HPDE6-E6E7 (cell line): ENCODE measurements around the gene DDR1.
"Not testable (repeated sequence)": the region's sequence is repeated elsewhere in the genome, so short reads cannot be mapped to it uniquely, and the experiment has no call there.

Experiments
- DNase-seq: peaks from one replicate; pipeline ENCODE4 v3.0.0; 2011; ENCODE audit warnings: missing footprints; ENCODE audit errors: extremely low spot score

Gene DDR1

DNA sequence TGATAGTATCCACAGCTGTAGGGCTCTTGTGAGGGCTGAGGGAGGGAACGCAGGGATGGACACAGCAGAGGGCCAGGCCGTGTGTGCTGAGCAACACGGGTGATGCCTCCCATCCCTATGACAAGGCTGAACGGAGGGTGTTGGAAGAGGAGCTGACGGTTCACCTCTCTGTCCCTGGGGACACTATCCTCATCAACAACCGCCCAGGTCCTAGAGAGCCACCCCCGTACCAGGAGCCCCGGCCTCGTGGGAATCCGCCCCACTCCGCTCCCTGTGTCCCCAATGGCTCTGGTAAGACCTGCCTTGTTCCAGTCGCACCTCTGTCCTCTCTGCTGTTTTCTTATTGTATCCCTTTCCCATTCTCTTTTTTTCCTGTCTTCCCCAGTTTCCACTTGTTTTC, 10.1 kb downstream of the DDR1 start:
- no peak for DNase-seq

DNA sequence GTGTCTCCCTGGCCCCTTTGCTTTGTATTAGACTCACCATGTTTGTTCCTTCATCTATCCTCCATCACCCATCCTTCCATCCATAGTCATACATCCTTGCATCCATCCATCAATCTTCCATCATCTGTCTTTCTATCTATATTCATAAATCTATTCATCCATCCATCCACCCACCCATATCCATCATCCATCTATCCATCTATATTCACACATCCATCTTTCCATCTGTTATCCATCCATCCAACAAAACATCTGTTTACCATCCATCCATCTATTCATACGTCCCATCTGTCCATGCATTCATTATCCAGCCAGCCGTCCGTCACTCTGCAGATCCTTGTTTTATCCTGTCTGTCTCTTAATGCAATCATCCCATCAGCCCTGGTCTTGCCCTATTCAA, 10.6 kb downstream of the DDR1 start:
- DNase-seq, result no peak

GRCh38 chr6:30895343-30895742, 11.0 kb downstream of the DDR1 start:
- no peak for DNase-seq

GRCh38 chr6:30896541-30896940, 12.2 kb downstream of the DDR1 start:
- no peak for DNase-seq

DNA sequence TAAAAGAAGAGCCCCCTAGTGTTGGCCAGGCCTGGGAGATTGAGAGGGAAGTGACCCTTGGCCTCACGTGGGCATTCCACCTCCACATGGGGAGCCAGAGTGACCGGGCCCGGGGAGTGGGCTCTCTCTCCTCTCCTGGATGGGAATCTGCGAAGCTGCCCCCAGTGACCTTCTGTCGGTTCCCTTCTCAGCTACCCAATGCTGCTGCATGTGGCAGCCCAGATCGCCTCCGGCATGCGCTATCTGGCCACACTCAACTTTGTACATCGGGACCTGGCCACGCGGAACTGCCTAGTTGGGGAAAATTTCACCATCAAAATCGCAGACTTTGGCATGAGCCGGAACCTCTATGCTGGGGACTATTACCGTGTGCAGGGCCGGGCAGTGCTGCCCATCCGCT, 13.6 kb downstream of the DDR1 start:
- DNase-seq, result no peak

DNA sequence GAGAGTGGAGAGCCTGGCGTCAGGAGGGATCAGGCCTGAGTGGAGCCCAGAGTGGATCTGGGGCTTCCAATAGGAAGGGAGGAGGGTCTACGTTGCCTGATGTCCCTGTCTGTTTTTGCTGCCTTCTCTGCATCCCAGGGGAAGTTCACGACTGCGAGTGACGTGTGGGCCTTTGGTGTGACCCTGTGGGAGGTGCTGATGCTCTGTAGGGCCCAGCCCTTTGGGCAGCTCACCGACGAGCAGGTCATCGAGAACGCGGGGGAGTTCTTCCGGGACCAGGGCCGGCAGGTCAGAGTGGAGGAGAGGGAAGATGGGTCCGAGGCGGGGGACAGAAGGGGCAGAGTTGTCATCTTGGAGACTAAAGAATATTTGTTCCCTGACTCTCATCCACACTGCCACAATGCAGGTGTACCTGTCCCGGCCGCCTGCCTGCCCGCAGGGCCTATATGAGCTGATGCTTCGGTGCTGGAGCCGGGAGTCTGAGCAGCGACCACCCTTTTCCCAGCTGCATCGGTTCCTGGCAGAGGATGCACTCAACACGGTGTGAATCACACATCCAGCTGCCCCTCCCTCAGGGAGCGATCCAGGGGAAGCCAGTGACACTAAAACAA, 14.5 kb downstream of the DDR1 start:
- DNase-seq, result no peak

DNA sequence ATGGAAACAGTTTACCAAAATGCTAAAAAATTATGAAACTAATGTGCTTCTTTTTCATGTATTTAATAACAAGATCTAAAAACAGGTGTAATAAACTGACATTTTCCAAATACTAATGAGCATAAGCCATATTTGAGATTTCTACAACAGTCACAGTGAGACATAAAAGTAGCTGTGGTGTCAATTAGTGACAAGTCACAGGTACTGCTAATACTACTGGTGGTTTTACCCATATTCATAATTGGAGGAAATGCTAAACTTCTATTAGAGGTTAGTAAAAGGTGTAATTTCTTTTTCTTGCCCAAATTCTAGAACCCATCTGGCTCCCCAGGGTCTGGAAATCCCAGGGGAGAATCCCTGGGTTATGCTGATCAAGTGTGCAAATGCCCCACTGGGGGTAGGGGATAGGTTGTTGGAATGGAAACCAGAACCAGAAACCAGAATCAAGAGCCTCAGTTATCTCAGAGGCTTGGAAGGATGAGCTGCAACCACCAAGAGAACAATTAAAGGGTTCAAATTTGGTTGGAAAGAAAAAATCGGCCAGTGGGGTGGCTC, 16.6 kb downstream of the DDR1 start:
- no peak for DNase-seq

GRCh38 chr6:30901436-30901835, 17.1 kb downstream of the DDR1 start:
- no peak for DNase-seq

- DNase-seq, result not testable (repeated sequence)
These were observed 17.9 kb downstream of the DDR1 start for GRCh38 chr6:30902196-30902595.

DNA sequence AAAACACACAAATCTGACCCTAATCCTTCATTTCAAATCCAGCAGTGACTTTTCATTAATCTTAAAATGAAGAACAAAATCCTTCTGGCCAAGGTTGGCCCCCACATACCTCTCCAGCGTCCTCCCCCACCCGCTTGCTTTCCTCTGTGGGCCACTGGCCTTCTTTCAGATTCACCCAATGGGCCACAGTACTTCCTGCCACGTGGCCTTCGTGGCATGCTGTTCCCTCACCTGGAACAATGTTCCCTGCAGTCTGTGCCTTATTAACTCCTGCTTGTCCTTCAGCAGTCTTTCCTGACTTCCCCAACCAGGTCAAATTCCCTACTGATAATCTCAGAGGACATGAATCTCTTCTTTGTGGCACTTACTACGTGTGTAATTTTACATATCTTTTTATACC, 18.4 kb downstream of the DDR1 start:
- DNase-seq, result no peak

GRCh38 chr6:30903236-30903635, 18.9 kb downstream of the DDR1 start:
- DNase-seq, result no peak

GRCh38 chr6:30907290-30907757, 23.0 kb downstream of the DDR1 start:
- not testable (repeated sequence) for DNase-seq

DNA sequence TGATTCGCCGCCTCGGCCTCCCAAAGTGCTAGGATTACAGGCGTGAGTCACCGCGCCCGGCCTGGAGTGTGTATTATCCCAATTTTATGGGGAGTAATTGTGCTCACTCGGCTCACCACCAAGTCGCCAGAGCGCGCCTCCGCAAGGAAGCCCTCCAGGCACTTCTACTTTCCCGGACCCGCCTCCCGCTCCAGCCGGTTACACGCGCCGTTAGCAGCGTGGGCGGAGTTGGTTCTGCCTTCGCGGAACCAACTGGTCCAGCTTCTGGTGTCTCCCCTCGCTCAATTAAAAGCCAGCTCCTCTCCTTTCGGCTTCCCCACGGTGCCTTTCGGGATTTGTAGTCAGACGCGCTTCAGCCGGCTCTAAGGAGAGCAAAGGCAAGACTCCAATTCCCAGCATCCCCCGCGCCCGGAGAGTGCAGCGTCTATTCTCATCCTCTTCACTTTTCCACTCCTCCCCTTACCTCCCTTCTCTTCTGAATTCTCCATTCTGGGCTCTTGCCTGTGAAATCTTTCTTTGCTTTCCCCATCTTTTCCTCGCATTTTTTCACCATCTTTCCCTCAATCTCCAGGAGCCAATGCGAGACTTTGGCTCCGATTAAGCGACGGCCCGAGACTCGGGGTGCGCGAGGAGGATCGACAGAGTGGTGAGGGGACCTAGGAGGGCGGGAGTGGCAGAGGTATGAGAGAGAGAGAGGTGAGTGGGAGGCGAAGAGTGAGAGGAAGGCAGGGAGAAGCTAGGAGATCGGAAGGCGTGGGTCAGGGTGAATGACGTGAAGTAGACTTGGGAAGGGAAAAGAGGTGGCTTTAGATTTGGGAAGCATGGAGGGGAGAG, 23.7 kb downstream of the DDR1 start, which contains the start of gene GTF2H4:
TSS of gene GTF2H4 (plus strand) at position 450 of the 834 bp plus-strand sequence.
- DNase-seq, result peak; percentile 90

- no peak for DNase-seq
These were observed 24.4 kb downstream of the DDR1 start for GRCh38 chr6:30908700-30909099.

DNA sequence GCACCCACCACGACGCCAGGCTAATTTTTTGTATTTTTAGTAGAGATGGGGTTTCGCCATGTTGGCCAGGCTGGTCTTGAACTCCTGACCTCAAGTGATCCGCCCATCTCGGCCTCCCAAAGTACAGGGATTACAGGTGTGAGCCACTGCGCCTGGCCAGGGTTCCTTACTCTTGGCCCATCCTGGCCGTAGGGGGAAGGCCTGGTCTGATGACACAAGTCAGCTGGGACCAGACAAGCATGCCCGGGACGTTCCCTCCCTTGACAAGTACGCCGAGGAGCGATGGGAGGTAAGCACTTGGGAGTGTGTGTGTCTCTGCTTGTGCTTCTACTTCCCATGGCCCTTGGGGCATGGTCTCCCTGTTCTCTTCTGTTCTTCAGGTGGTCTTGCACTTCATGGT, 26.2 kb downstream of the DDR1 start:
- not testable (repeated sequence) for DNase-seq

DNA sequence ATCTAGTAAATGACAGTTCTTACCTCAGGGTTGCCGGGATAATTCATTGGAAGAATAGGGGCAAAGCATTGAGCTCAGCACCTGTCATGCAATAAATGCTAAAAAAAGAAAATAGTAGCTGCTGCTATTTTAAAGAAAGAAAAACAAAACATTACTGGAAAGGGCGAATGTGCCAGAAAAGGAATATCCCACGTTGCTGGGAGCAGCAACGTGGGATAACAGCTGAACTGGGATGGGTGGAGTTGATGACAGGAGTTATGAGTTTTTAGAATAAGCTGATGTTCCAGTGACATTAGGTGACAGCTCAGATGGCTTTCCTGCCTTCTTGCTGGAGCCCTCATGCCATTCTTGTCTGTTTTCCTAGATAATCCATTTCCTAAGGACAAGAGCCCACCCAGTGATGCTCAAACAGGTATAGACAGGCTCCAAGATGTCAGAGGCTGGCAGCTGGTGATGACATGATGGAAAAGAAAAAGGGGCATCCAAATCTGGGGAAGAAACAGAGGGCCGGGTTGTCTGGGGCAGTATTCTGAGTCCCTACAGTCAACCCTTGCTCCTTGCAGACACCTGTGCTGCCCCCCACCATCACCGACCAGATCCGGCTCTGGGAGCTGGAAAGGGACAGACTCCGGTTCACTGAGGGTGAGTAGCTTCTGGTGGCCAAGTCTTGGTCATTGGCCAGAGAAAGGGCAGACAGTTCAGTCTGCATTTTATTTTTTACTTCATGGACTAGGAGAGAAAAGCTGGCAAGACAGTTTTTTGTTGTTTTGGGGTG, 28.6 kb downstream of the DDR1 start:
- no peak for DNase-seq

DNA sequence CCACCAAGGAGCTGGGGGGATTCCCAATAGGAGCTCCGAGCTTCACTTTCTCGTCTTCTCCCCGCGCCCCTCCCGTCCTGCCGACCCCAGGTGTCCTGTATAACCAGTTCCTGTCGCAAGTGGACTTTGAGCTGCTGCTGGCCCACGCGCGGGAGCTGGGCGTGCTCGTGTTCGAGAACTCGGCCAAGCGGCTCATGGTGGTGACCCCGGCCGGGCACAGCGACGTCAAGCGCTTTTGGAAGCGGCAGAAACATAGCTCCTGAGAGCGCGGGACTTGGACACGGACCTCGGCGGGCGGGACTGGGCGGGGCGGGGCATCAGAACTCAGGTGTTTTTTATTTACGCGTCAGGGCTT, 29.4 kb downstream of the DDR1 start:
- no peak for DNase-seq

GRCh38 chr6:30914076-30914853, 29.9 kb downstream of the DDR1 start, which contains the start of gene VARS2:
Gene VARS2 (plus strand): TSS chr6:30914238. CDS start chr6:30914837, 599 bp downstream.
- DNase-seq, result peak; percentile 95

DNA sequence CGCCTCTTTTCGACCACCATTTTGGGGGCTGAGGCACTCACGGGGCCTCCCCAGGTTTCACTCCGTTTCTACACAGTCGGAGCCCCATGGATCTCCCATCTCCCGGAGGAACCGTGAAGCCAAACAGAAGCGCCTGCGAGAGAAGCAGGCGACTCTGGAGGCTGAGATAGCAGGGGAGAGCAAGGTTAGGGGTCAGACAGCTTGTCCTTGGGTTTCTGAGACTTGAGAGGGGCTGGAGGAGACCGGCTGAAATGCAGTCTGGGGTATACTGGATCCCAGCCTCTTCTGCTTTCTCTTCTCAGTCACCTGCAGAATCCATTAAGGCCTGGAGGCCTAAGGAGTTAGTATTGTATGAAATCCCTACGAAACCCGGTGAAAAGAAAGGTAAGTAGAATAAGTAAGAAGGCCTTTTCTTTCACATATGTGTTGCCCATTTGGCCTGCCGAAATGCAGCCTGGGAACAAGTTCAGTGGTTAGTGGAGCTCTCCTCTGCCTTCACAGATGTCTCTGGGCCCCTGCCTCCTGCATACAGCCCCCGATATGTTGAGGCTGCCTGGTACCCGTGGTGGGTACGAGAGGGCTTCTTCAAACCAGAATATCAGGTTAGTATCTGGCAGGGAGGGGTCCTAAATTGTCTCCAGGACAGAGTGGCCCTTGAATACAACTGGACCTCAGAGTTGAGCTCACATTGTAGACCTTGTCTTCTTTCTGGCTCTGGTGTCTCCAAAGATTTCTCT, 30.7 kb downstream of the DDR1 start:
- DNase-seq, result no peak

GRCh38 chr6:30915591-30915946, 31.2 kb downstream of the DDR1 start:
- peak; percentile 72 for DNase-seq

- DNase-seq, result no peak
These were observed 32.7 kb downstream of the DDR1 start for GRCh38 chr6:30917041-30917440.
